ENCODE measurements around the gene GPC4. TPM values are rescaled to one million over a fixed set of nuclear protein-coding genes. Genes with fewer than 3 reads are reported as not detected.
"Not testable (repeated sequence)": the region's sequence is repeated elsewhere in the genome, so short reads cannot be mapped to it uniquely, and the experiment has no call there.

GPC4 gene
- polyA plus RNA-seq, 4 donors = 18.5 to 33.4 (median 24.6) TPM

GRCh38 chrX:133308499-133308897 lies 106.8 kb downstream of the GPC4 start:
- DNase-seq (ENCODE audit: low read depth in 4 of 4, low spot score in 3 of 4) = no peak

GRCh38 chrX:133307637-133308498 lies 107.4 kb downstream of the GPC4 start:
- DNase-seq (ENCODE audit: low read depth in 4 of 4, low spot score in 3 of 4) = no peak

GRCh38 chrX:133307094-133307493 lies 108.2 kb downstream of the GPC4 start:
- no peak for DNase-seq (ENCODE audit: low read depth in 4 of 4, low spot score in 3 of 4)

- DNase-seq (ENCODE audit: low read depth in 4 of 4, low spot score in 3 of 4) = no peak
Measured at GRCh38 chrX:133306316-133306715, 109.0 kb downstream of the GPC4 start.

GRCh38 chrX:133305348-133305747 lies 109.9 kb downstream of the GPC4 start:
- no peak for DNase-seq (ENCODE audit: low read depth in 4 of 4, low spot score in 3 of 4)

GRCh38 chrX:133302775-133303445 lies 112.4 kb downstream of the GPC4 start:
- DNase-seq (ENCODE audit: low read depth in 4 of 4, low spot score in 3 of 4) = no peak

- DNase-seq (ENCODE audit: low read depth in 4 of 4, low spot score in 3 of 4) = no peak
Measured at GRCh38 chrX:133300591-133300990, 114.7 kb downstream of the GPC4 start.

- no peak for DNase-seq (ENCODE audit: low read depth in 4 of 4, low spot score in 3 of 4)
Measured at GRCh38 chrX:133297284-133297683, 118.0 kb downstream of the GPC4 start.

- no peak for DNase-seq (ENCODE audit: low read depth in 4 of 4, low spot score in 3 of 4)
Measured at GRCh38 chrX:133294126-133294525, 121.2 kb downstream of the GPC4 start.

GRCh38 chrX:133290076-133290475 lies 125.2 kb downstream of the GPC4 start:
- DNase-seq (ENCODE audit: low read depth in 4 of 4, low spot score in 3 of 4) = no peak

GRCh38 chrX:133287860-133288259 lies 127.4 kb downstream of the GPC4 start:
- no peak for DNase-seq (ENCODE audit: low read depth in 4 of 4, low spot score in 3 of 4)

- DNase-seq (ENCODE audit: low read depth in 4 of 4, low spot score in 3 of 4) = no peak
Measured at GRCh38 chrX:133285341-133285740, 129.9 kb downstream of the GPC4 start.

- not testable (repeated sequence) for DNase-seq (ENCODE audit: low read depth in 4 of 4, low spot score in 3 of 4)
Measured at GRCh38 chrX:133279112-133279730, 136.1 kb downstream of the GPC4 start.

- no peak for DNase-seq (ENCODE audit: low read depth in 4 of 4, low spot score in 3 of 4)
Measured at GRCh38 chrX:133273180-133273579, 142.1 kb downstream of the GPC4 start.

- no peak for DNase-seq (ENCODE audit: low read depth in 4 of 4, low spot score in 3 of 4)
Measured at GRCh38 chrX:133269168-133269567, 146.1 kb downstream of the GPC4 start.

GRCh38 chrX:133267621-133268020 lies 147.7 kb downstream of the GPC4 start:
- no peak for DNase-seq (ENCODE audit: low read depth in 4 of 4, low spot score in 3 of 4)

GRCh38 chrX:133265331-133265730 lies 150.0 kb downstream of the GPC4 start:
- DNase-seq (ENCODE audit: low read depth in 4 of 4, low spot score in 3 of 4) = no peak

GRCh38 chrX:133258481-133258880 lies 156.8 kb downstream of the GPC4 start:
- no peak for DNase-seq (ENCODE audit: low read depth in 4 of 4, low spot score in 3 of 4)

- no peak for DNase-seq (ENCODE audit: low read depth in 4 of 4, low spot score in 3 of 4)
Measured at GRCh38 chrX:133254666-133255065, 160.6 kb downstream of the GPC4 start.

- no peak for DNase-seq (ENCODE audit: low read depth in 4 of 4, low spot score in 3 of 4)
Measured at GRCh38 chrX:133251204-133251603, 164.1 kb downstream of the GPC4 start.
